ENCODE results near the gene PSMF1.

PSMF1 gene

GRCh38 chr20:1118336-1119127 is at the start of gene PSMF1:
Gene PSMF1 (plus strand): TSS chr20:1118602. CDS start chr20:1118774, 172 bp downstream.
- peak; percentile 90 to 93 for DNase-seq (ENCODE audit: low read depth in 2 of 2)

GRCh38 chr20:1072258-1072657 is 46.1 kb upstream of the PSMF1 start:
- no peak for DNase-seq (ENCODE audit: low read depth in 2 of 2)

DNA sequence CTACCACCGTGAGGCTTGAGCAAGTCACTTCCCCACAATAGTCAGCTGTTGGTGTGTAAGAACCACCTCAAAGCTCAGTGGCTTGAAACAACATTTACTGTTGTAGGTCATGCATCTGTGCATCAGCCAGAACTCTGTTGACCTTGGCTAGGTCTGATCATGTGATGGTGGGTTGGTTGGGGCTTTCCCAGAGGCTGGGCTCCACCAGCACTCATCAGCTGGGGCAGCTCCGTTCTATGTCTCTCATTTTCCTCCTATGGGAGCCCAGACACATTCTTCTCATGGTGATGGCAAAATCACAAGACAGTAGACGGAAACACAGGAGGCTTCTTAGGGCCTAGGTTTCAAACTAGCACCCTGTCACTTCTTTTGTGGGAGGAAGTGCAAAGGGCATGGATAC is 42.8 kb upstream of the PSMF1 start:
- DNase-seq (ENCODE audit: low read depth in 2 of 2): no peak

DNA sequence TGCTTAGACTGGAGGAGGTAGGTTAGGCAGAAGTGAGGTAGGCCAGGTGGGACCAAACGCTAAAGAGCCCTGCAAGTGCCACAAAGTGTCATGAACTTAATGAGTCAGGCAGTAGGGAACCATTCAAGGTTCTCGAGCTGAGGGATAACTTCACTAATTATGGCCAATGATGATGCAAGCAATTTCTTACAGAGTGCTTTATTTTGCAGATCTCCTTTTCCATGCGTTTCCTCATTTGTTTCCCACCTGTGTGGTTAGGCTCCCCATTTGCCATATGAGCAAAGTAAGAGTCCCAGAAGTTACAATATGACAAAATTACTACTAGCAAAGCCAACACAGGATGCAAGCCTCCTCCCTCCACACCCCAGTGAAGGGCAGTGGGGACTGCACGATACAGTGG is 36.5 kb upstream of the PSMF1 start:
- no peak for DNase-seq (ENCODE audit: low read depth in 2 of 2)

DNA sequence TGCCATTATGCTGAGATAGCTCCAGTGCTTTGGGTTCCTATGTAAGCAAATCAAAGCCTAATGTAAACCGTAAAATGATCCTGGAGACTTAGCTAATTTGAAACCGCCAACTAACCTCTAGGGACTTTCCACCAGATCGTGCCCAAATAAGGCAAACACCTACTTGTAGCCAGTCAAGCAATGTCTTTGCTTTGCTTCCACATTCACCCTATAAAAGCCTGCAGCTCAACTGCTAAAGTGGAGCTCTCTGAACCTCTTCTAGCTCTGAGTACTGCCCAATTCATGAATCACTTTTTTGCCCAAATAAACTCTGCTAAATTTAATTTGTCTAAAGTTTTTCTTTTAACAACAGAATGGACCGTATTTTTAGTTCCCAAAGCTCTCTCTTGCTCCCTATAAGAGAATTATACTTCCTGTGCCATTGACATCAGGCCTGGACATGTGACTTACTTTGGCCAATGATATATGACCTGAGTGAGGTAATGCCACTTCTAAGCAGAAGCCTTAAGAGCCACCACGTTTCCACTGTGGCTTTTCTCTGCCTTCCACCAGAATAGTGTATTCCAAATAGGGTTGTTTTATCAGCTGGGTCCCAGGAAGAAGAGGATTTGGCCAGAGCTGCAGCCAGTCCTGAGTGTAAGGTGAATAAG is 34.8 kb upstream of the PSMF1 start:
- no peak for DNase-seq (ENCODE audit: low read depth in 2 of 2)

DNA sequence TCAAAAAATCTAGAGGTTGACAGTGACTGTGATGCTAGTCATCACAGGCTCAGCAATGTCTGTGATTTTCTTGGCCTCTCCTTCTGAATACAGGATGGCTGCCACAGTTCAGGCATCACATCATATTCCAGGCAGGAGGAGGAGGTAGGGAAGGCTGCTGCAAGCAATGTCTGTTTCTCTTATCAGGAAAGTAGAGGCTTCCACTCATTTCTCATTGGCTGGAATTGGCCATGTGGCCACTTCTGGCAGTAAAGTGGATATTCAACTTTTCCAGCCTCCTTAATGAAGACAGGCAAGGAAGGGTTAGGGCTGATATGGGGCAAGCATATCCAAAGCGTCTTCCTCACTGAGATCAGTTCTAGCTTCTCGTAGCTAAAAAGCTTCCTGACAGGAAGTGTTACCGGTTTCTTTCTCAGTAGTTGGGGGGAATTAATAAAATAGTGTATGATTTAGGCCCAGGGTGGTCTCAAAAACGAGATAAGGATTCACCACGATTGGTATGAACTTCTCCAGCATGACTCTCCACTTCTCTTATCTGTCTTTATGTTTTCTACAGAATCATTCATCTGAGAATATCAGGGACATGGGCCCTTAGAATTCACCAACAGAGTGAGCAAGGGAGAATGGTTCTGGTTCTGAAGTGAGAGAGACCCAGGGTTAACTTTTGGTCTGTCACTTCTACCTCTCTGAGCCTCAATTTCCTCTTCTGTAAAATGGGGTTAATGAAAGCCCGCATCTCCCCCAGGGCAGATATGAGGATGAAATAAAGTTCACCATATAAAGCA is 32.7 kb upstream of the PSMF1 start:
- DNase-seq (ENCODE audit: low read depth in 2 of 2): no peak

GRCh38 chr20:1086277-1087213 is 31.9 kb upstream of the PSMF1 start:
- DNase-seq (ENCODE audit: low read depth in 2 of 2): no peak

DNA sequence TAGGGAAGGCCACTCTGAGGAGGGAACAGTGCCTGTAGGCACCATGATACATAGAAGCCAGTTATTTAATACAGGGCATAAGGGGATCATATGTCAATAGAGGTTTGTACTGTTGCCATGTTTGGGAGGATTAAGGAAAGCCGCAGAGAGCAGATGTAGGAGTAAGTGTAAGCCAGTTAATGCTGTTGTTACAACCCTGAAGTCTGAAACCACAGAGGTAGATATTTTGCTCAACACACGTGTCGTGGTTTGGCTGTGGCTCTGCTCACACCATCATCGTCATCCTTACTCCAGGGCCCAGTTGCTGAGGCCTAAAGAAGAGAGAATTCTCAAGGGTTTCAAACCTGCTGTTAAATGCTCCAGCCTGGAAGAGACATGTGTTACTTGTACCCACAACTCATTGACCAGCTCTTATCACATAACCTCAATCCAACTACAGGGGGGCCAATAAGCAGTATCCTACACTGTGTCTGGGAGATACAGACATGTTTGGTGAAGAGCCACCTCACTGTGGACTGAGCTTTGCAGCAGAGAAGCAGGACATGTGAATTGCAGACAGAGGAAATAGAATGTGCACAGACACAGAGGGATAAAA is 31.0 kb upstream of the PSMF1 start:
- DNase-seq (ENCODE audit: low read depth in 2 of 2): no peak

- DNase-seq (ENCODE audit: low read depth in 2 of 2): no peak
Observed at GRCh38 chr20:1094751-1095150, 23.7 kb upstream of the PSMF1 start.

- no peak for DNase-seq (ENCODE audit: low read depth in 2 of 2)
Observed at GRCh38 chr20:1101533-1101932, 16.9 kb upstream of the PSMF1 start.

DNA sequence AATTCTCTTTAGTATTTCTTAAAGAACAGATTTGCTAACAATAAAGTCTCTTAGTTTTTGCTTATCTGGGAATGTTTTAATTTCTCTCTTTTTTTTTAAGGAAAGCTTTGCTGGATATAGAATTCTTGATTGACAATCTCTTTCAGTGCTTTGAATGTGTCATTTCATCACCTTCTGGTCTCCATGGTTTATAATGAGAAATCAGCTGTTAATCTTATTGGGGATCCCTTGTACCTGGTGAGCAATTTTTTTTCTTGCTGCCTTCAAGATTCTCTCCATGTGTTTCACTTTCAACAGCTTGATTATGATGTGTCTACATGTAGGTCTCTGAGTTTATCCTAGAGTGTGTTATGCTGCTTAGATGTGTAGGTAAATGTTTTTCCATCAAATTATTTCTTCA is 16.4 kb upstream of the PSMF1 start:
- no peak for DNase-seq (ENCODE audit: low read depth in 2 of 2)

GRCh38 chr20:1103751-1104150 is 14.7 kb upstream of the PSMF1 start:
- no peak for DNase-seq (ENCODE audit: low read depth in 2 of 2)

DNA sequence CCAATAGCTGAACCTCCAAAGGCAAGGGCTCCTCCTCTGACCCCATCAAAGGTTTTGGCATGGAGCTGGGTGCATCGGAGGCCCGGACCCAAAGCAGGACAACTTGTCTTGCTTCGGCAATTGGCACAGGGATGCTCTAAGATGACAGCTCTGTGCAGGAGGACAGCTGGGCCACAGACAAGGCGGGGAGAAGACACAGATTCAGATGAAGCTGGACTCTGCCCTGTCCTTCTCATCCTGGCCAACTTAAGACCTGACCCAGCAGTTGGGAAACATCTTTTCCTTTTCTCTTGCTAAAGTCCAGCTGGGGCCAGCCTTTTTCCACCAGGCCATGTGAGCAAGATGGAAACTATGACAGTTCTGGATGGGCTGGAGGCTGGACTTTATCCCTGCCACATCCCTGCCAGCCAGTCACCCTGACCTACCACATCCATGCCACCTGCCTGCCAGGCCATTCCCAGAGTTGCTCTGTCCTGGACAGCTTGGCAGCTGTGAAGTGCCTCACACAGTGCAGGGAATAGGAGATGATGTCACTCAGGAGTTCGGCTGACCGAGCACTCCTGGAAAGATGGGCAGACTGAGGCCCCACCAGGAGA is 12.7 kb upstream of the PSMF1 start:
- no peak for DNase-seq (ENCODE audit: low read depth in 2 of 2)

DNA sequence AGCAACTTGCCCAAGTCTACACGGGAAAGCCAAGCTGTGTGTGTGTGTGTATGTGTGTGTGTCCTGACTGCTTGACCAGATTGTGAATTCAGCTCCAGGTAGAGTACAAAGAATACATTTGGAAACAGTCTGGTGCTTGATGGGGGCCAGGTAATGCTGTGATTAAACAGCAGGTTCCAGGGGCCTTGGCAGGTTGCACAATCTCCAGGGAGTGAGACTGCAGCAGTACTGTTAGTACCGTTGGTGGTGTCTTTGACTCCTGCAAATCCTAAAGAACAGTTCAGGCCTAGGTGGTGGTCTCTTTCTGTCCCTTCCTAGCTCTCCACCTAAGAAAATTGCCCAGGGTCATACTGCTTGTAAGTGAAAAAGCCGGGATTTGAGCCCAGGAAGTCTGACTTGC is 11.2 kb upstream of the PSMF1 start:
- DNase-seq (ENCODE audit: low read depth in 2 of 2): no peak

GRCh38 chr20:1108437-1108920 is 9.9 kb upstream of the PSMF1 start:
- DNase-seq (ENCODE audit: low read depth in 2 of 2): peak in 1 of 2 donors; percentile 24

GRCh38 chr20:1112908-1113307 is 5.5 kb upstream of the PSMF1 start:
- no peak for DNase-seq (ENCODE audit: low read depth in 2 of 2)

DNA sequence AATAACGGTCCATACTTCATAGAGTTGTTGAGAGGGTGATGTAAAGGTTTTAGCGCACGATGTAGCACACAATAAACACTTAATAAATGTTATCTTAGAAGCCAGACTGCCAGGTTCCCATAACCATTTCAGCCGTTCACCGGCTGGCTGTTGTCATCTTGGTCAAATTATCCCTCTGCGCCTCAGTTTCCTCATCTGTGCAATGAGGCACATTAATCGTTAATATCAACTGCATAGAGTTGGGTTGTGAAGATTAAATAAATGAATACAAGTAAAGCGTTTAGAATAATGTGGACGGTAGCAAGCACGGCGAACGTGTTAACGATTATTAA is 432 bp upstream of the PSMF1 start:
- DNase-seq (ENCODE audit: low read depth in 2 of 2): no peak

DNA sequence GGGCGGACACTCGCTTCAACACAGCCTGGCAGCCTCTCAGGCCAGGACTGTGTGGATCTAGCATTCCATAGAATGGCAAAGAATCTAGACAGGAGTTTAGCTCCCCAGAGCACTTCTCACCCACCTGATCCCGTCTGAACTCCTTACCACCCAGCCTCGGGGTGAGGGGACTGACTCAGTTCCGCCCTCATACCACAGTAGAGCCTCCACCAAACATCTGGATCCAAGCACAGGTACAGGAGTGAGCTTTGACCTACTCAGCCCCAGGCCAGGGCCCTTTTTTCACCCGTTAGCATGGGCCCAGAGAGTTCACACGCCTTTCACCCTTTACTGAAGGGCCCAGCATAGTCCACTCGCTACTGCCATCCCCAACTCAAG is 715 bp downstream of the PSMF1 start:
- no peak for DNase-seq (ENCODE audit: low read depth in 2 of 2)

GRCh38 chr20:1119524-1119923 is 1.1 kb downstream of the PSMF1 start:
- DNase-seq (ENCODE audit: low read depth in 2 of 2): no peak

DNA sequence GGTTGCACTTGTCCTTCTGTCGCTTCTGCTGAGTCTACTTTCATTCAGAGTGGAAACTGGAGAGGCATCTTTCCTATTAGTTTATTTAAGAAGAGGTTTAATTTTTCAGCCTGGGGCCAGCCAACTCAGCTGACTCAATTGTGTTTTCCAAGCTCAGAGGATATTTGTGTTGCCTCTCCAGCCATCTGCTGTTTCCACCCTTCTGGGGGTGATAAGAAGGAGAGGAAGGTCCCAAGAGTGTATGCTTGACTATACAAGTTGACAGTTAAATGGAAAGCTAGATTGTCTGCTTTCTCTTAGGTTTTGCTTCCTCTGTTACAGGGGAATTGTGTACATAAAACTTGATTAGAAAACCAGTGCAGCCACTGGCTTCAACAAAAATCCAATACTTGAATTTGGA is 3.0 kb downstream of the PSMF1 start:
- DNase-seq (ENCODE audit: low read depth in 2 of 2): no peak

All from stimulated activated CD8-positive, alpha-beta memory T cell treated with anti-CD3 and anti-CD28 coated beads, Interleukin-7, amount 100 ng/mL, for 1 hour (primary cell).